ENCODE data around the gene KRTAP5-2.
A peak's percentile ranks its signal among the peaks of the same experiment; 100 is the strongest.

KRTAP5-2 gene

GRCh38 chr11:1641096-1641495 lies 43.0 kb upstream of the KRTAP5-2 start:
- no peak for DNase-seq
- no peak overlapping the region for H3K27ac ChIP-seq
- no peaks in the 10 kb centered on the region for H3K36me3 ChIP-seq (replicated peaks)
- no peak overlapping the region for H3K4me3 ChIP-seq (ENCODE audit: low read depth, low read length)
- TF ChIP-seq CTCF (IDR thresholded peaks at IDR 0.05; ENCODE audit: low read depth, low read length, missing control alignments) = no peak
- H3K27me3 ChIP-seq (replicated peaks) = peaks cover 7% of the 10 kb centered on the region
- in situ Hi-C loops (cut with HindIII; ENCODE audit: low pct_ligation_motif_present, low sequenced_read_pairs) = no loop called here

GRCh38 chr11:1640076-1640946 lies 42.2 kb upstream of the KRTAP5-2 start:
- Histone ChIP-seq H3K36me3 (replicated peaks) (no peaks in the 10 kb centered on the region), H3K27me3 (replicated peaks) (peaks cover 7% of the 10 kb centered on the region), H3K27ac (no peak overlapping the region), H3K4me3 (ENCODE audit: low read depth, low read length) (no peak overlapping the region)
- peak; percentile 91 for TF ChIP-seq CTCF (IDR thresholded peaks at IDR 0.05; ENCODE audit: low read depth, low read length, missing control alignments)
- in situ Hi-C loops (cut with HindIII; ENCODE audit: low pct_ligation_motif_present, low sequenced_read_pairs) = no loop called here
- DNase-seq = no peak

- Histone ChIP-seq H3K4me3 (ENCODE audit: low read depth, low read length) (no peak overlapping the region), H3K27me3 (replicated peaks) (peaks cover 7% of the 10 kb centered on the region), H3K27ac (no peak overlapping the region), H3K36me3 (replicated peaks) (no peaks in the 10 kb centered on the region)
- DNase-seq = no peak
- in situ Hi-C loops (cut with HindIII; ENCODE audit: low pct_ligation_motif_present, low sequenced_read_pairs) = no loop called here
- TF ChIP-seq CTCF (IDR thresholded peaks at IDR 0.05; ENCODE audit: low read depth, low read length, missing control alignments) = no peak
Measured at GRCh38 chr11:1639666-1640065, 41.6 kb upstream of the KRTAP5-2 start.

GRCh38 chr11:1639102-1639620 lies 41.1 kb upstream of the KRTAP5-2 start:
- H3K4me3 ChIP-seq (ENCODE audit: low read depth, low read length) = no peak overlapping the region
- no peak overlapping the region for H3K27ac ChIP-seq
- in situ Hi-C loops (cut with HindIII; ENCODE audit: low pct_ligation_motif_present, low sequenced_read_pairs) = no loop called here
- TF ChIP-seq CTCF (IDR thresholded peaks at IDR 0.05; ENCODE audit: low read depth, low read length, missing control alignments) = no peak
- H3K27me3 ChIP-seq (replicated peaks) = peaks cover 7% of the 10 kb centered on the region
- DNase-seq = no peak
- H3K36me3 ChIP-seq (replicated peaks) = no peaks in the 10 kb centered on the region

- Histone ChIP-seq H3K27me3 (replicated peaks) (peaks cover 10% of the 10 kb centered on the region), H3K36me3 (replicated peaks) (no peaks in the 10 kb centered on the region), H3K4me3 (ENCODE audit: low read depth, low read length) (no peak overlapping the region), H3K27ac (no peak overlapping the region)
- no peak for TF ChIP-seq CTCF (IDR thresholded peaks at IDR 0.05; ENCODE audit: low read depth, low read length, missing control alignments)
- DNase-seq = no peak
- in situ Hi-C loops (cut with HindIII; ENCODE audit: low pct_ligation_motif_present, low sequenced_read_pairs) = no loop called here
Measured at GRCh38 chr11:1638344-1638743, 40.2 kb upstream of the KRTAP5-2 start.
